ENCODE results near the gene AOPEP. TPM values are rescaled to one million over a fixed set of nuclear protein-coding genes. Genes with fewer than 3 reads are reported as not detected.

Gene AOPEP
- total RNA-seq = 100 to 1,000 TPM in 3 of 6 donors, 10 to 100 TPM in 3; 55.4 to 410 (median 111) TPM

GRCh38 chr9:94726495-94727191, at the start of gene AOPEP:
Gene AOPEP (plus strand): TSS chr9:94726699. CDS start chr9:94759784, 33,085 bp downstream.
- Histone ChIP-seq H3K27me3 (no peaks in the 10 kb centered on the region), H3K36me3 (no peaks in the 10 kb centered on the region), H3K4me3 (peak within 1 kb of the TSS; percentile 69 to 98 (median 78)), H3K4me1 (peaks cover 0 to 15% (median 9%) of the 10 kb centered on the region in 4 donors), H3K27ac (peak within 1 kb of the TSS; percentile 85 to 96 (median 89)), H3K9me3 (no peaks in the 10 kb centered on the region)
- WGBS, 2 donors = 0 to 1% methylated on average over 23 to 52 of the region's 52 CpGs
- ATAC-seq (ENCODE audit: low FRiP score in 2 of 2) = peak; percentile 99 to 100
- DNase-seq = peak; percentile 99 to 100
- peak in 2 of 6 experiments; percentile 9 to 33 for TF ChIP-seq CTCF (IDR thresholded peaks at IDR 0.05)
- TF ChIP-seq EP300 (IDR thresholded peaks at IDR 0.05) = peak in 1 of 4 donors; percentile 76
- TF ChIP-seq POLR2AphosphoS5 (IDR thresholded peaks at IDR 0.05) = peak; percentile 90 to 92
- peak in 3 of 4 donors; percentile 71 to 77 (median 75) for TF ChIP-seq POLR2A (IDR thresholded peaks at IDR 0.05)

- Histone ChIP-seq H3K27ac (no peak overlapping the region), H3K27me3 (no peaks in the 10 kb centered on the region), H3K9me3 (no peaks in the 10 kb centered on the region), H3K4me3 (no peak overlapping the region), H3K4me1 (peaks cover 0 to 7% (median 0%) of the 10 kb centered on the region in 4 donors), H3K36me3 (no peaks in the 10 kb centered on the region)
- WGBS, 2 donors = 63 to 68% methylated on average over 4 of the region's 4 CpGs
- ATAC-seq (ENCODE audit: low FRiP score in 2 of 2) = no peak
- DNase-seq = no peak
- TF ChIP-seq EP300 (IDR thresholded peaks at IDR 0.05) (no peak), POLR2AphosphoS5 (IDR thresholded peaks at IDR 0.05) (no peak)
These were observed 48.6 kb upstream of the AOPEP start for GRCh38 chr9:94677929-94678328.

- no peaks in the 10 kb centered on the region for H3K9me3 ChIP-seq
- H3K27me3 ChIP-seq = no peaks in the 10 kb centered on the region
- H3K27ac ChIP-seq = no peak overlapping the region
- WGBS, 2 donors = 75 to 87% methylated on average over 8 of the region's 8 CpGs
- no peaks in the 10 kb centered on the region for H3K36me3 ChIP-seq
- H3K4me1 ChIP-seq = peaks cover 0 to 7% (median 0%) of the 10 kb centered on the region in 4 donors
- no peak for ATAC-seq (ENCODE audit: low FRiP score in 2 of 2)
- H3K4me3 ChIP-seq = no peak overlapping the region
- DNase-seq = no peak
- no peak for TF ChIP-seq POLR2AphosphoS5 (IDR thresholded peaks at IDR 0.05)
- TF ChIP-seq POLR2A (IDR thresholded peaks at IDR 0.05) = no peak
- no peak for TF ChIP-seq EP300 (IDR thresholded peaks at IDR 0.05)
- TF ChIP-seq CTCF (IDR thresholded peaks at IDR 0.05) = no peak
These were observed 46.9 kb upstream of the AOPEP start for GRCh38 chr9:94679587-94679986.

GRCh38 chr9:94680020-94680419, 46.5 kb upstream of the AOPEP start:
- Histone ChIP-seq H3K4me1 (peaks cover 0 to 4% (median 0%) of the 10 kb centered on the region in 4 donors), H3K9me3 (no peaks in the 10 kb centered on the region), H3K27me3 (no peaks in the 10 kb centered on the region), H3K36me3 (no peaks in the 10 kb centered on the region), H3K27ac (no peak overlapping the region), H3K4me3 (no peak overlapping the region)
- WGBS, 2 donors = 85 to 87% methylated on average over 1 of the region's 1 CpG
- DNase-seq (no peak), ATAC-seq (ENCODE audit: low FRiP score in 2 of 2) (no peak)
- no peak for TF ChIP-seq CTCF (IDR thresholded peaks at IDR 0.05)
- no peak for TF ChIP-seq POLR2A (IDR thresholded peaks at IDR 0.05)
- no peak for TF ChIP-seq POLR2AphosphoS5 (IDR thresholded peaks at IDR 0.05)
- TF ChIP-seq EP300 (IDR thresholded peaks at IDR 0.05) = no peak

GRCh38 chr9:94680621-94681020, 45.9 kb upstream of the AOPEP start:
- ATAC-seq (ENCODE audit: low FRiP score in 2 of 2) = no peak
- Histone ChIP-seq H3K4me1 (peaks cover 0 to 4% (median 0%) of the 10 kb centered on the region in 4 donors), H3K9me3 (no peaks in the 10 kb centered on the region), H3K27ac (no peak overlapping the region), H3K4me3 (no peak overlapping the region), H3K36me3 (no peaks in the 10 kb centered on the region), H3K27me3 (no peaks in the 10 kb centered on the region)
- TF ChIP-seq CTCF (IDR thresholded peaks at IDR 0.05) = no peak
- no peak for DNase-seq
- WGBS, 2 donors = 72 to 74% methylated on average over 2 of the region's 2 CpGs

Data from upper lobe of left lung (tissue), 6 donors.